HG03378 (cell line): Measurements from ENCODE around the gene B4GALT5.
A peak's percentile ranks its signal among the peaks of the same experiment; 100 is the strongest.
"Not testable (repeated sequence)": the region's sequence is repeated elsewhere in the genome, so short reads cannot be mapped to it uniquely, and the experiment has no call there.

Experiments
- ATAC-seq: cut with Tn5 transposase; IDR thresholded peaks from one replicate; pipeline ENCODE4 v1.9.1; 2021; ENCODE audit warnings: mild to moderate bottlenecking, moderate library complexity; ENCODE audit not compliant: unreplicated experiment

Gene B4GALT5

DNA sequence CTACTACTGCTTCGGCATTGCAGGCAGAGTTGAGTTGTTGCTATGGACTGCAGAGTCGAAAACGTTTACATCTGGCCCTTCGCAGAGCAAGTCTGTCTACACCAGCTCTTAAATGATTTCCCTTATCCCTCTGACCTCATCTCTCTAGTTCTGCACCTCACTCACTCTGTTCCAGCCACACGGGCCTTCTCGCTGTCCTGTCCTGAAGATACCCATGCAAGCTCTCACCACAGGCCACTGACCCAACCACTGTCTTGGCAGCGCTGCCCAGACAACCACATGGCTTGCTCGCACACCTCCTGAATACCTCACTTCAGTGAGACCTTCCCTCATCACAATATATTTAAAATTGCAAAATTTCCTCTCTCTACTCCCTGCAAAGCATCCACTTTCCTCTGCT, 31.4 kb downstream of the B4GALT5 start:
- no peak for ATAC-seq

DNA sequence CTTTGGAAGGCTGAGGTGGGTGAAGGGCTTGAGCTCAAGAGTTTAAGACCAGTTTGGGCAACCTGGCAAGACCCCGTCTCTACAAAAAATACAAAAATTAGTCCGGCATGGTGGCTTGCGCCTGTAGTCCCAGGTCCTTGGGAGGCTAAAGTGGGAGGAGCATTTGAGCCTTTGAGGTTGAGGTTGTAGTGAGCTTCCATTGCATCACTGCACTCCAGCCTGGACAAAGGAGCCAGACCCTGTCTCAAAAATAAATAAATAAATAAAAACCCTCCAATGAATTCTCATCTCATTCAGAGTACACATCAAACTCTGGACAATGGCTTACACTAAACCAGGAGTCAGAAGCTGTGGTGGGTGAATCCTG, 31.8 kb downstream of the B4GALT5 start:
- no peak for ATAC-seq

DNA sequence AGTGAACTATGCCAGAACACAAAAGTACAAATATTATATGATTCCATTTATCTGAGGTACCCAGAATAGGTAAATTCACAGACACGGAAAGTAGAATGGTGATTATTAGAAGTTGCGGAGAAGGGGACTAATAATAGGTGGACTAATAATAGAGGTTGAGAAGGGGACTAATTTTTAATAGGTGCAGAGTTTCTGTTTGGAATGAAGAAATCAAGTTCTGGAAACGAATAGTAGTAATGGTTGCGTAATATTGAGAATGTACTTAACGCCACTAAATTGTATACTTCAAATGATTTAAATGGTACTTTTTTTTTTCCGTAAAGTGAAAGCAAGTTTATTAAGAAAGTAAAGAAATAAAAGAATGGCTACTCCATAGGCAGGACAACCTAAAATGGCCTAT, 33.2 kb downstream of the B4GALT5 start:
- no peak for ATAC-seq

DNA sequence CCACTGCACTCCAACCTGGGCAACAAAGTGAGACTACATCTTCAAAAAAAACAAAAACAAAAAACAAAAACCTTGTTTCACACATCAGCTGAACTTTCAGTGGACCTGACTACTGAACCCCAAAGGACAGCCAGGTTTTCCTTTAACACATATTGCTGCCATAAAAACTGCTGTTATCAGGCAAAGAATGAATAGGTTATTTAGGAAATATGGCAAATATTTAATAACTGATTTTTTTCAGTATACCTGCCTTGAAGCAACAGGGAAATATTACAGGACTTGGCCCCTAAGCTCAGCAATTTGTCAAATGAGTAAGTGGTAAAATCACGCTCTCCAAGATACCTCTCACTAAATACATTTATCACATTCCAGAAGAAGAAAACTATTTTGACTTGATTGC, 34.0 kb downstream of the B4GALT5 start:
- no peak for ATAC-seq

DNA sequence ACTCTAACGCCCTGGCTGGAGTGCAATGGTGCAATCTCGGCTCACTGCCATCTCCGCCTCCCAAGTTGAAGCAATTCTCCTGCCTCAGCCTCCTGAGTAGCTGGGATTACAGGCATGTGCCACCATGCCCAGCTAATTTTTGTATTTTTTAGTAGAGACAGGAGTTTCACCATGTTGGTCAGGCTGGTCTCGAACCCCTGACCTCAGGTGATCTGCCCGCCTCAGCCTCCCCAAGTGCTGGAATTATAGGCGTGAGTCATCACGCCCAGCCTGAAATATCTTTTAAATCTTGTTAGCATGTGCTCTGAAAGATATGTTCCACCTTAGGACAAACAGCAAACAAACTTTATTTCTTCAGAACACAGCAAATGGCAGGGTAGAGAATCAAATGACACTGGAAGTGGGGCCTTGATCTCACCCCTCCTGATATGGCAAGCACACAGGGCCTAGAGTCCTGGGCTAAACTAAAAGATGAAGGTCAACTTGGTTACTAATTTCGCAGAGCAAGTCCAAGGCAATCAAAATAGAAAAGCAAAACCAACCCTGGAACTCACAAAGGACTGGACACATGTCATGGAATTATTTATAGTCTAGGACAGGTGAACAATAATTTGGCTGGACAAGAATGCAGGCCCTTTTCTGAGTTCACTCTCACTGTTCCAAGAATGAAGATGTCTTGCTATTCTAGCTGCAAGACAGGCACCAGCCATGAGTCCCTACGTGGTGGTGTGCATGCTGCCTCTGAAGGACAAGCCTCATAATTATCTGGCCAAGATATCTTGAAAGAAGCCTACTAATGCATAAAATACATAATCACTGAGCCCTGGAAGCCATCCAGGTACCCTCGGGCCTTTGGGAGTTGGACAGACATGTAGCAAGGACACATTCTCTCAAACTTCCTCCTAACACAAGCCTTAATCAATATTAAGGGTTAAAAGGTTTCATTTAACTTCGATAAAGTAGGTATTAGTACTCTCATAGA, 35.6 kb downstream of the B4GALT5 start:
- no peak for ATAC-seq

DNA sequence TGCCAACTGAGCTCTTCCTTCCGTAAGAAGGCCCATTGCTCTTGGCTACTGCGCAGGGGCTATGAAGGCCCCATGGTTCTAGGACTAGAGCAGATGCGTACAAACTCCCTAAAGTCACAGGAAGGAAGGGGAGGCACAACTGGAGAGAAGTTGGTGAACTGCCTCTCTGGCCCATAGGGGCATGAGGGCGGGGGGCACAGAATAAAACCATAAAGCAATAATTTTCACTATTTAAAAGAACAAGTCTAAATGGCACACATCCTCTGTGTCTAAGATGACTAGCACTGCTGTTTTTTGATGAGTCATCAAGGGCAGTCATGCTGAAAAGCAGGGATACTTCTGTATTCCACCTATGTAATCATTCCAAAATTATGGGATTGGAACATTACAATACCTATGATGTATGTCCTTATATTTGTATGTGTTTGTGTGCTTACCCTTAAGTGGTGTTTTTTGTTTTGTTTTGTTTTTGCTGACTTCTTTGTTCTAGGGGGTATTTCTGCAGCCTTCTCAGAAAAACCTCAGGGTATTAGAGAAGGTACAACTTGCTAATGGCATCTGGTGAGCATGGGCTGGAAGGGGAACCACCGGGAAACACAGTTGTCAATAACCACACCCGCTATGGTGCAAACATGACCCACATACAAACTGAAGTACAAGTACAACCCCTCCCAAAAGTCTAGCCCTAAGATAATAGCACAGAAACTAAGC, 36.9 kb downstream of the B4GALT5 start:
- peak; percentile 33 for ATAC-seq

DNA sequence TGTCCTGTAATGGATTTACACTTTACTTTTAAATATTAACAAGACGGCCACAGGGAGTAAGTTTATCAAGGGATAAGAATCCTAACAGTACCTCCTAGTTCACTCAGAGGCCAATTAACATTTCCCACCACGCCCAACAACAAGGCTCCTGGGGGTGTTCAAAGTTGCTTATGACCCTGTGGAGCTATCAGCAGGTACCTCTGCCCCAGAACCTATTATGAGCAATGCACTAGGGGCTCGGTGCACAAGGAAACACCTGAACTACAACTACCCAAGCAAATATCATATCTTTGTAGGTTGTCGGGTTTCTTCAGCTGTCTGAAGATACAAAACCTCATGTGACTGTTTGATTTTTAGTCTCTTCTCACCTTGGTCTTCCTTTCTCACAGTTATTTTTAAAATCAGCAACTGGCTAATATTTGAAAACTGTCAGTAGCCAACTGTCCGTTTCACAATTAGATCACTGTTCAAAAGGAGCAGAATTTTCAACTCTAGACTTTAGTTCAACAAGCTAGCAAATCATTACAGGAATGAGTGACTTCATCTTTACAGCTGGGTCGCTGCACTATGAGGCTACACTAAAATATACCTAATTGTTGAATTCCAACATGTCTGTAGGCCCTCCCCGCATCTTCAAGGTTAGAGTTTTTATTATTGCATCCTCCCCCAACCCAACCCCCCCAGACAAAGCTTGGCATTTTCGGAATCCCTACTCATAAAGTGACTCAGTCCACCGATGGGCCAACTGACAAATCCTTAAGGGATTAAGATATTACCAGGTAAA, 38.1 kb downstream of the B4GALT5 start:
- ATAC-seq: peak; percentile 46

DNA sequence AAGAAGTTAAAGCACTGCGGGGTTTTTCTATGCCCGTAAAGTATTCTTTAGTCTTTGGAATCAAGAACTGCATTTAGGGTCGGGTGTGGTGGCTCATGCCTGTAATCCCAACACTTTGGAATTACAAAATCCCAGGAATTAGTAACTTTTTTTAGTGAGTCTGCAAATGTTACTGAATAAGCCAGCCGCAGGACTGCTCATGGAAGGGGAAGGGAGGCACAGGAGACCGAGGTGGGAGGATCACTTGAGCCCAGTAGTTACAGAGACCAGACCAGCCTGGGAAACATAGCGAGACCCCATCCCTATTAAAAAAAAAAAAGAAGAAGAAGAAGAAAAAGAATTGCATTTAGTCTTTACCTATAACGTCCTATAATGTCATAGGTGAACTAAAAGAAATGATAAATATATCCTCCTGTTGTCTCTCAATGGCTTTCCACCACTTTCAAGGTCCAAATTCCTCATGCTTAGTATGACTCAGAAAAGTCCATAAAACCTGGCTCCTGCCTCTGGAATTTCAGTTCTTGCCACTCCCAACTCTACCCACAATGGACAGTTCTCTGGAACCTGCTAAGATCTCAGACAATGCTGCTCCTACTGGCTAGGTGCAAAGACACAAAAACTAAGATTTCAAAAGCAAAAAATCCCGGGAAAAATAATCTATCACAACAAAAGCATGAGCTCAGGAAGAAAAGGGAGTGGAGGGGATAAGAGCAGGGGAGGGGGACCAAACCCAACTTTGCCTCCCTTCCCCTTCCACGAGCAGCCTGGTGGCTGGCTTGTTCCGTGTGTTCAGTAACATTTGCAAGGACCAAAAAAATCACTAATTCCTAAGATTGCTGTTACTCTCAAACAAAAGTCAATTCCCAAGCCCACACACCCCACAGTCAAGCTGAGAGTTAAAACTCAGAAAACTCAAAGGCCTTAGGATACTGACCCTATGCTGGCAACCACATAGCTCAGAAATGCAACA, 39.0 kb downstream of the B4GALT5 start:
- ATAC-seq: no peak

DNA sequence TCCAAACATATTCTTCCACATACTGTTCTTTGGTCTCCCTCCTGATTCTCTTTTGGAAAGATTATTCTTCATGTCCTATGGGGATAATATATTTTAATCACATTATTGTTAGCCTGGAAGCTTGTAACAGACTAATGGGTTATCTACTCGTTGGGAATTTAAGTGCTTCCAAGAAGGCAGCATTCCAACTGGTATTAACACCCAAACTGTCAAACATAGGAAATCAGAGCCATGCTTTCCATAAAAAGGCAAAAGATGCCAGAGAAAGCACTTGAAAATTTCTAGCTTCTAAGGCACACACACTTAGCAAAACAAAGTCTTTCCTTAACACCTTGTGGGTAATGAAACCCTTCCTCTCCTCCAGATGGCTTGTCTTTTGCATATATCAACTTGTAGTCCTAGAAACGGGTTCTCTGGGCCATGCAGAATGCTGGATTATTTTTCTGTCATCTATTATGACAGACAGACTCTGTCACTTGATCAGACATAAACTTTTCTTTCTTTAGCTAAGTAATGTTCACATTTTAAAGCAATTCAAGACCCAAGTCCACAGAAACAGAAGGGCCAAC, 41.5 kb downstream of the B4GALT5 start:
- ATAC-seq: no peak

DNA sequence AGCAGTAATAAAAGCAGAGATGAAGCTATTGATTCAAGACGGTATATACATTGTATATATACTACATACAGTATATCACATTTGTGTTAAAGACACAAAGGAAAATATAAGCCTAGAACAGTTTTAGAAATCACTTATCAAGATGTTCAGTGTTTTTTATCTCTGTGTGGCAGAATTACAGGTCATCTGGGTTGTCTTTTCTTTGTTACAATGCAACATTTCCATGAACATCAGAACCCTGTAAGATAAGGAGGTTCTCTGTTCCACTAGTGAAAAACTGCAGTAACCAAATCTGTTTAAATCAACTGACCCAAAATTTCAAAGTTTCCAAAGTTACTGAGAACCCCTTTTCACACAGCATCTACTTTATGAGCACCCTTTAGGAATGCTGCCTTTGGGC, 42.2 kb downstream of the B4GALT5 start:
- ATAC-seq: no peak

DNA sequence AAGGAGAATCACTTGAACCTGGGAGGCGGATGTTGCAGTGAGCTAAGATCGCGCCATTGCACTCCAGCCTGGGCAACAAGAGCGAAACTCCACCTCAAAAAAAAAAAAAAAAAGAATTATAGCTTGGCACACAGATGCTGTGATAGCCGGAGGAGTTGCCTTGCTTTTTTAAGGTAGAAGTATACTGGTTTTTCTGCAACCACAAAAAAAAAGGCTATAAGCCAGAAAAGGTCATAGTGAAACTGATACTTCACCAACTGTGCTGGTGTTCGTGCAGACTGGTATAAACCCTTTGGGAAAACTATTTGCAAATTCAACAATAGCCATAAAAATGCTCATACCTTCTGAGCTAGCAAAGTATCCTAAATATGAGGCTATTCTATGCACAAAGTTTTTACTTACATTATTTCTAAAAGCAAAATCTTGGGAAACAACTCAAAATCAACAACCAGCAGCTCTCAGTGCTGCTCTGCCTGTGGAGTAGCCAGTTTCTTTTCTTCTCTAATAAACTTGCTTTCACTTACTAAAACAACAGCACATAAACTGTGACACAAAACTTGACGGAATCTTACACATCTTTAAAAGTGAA, 44.0 kb downstream of the B4GALT5 start:
- ATAC-seq: peak; percentile 62

DNA sequence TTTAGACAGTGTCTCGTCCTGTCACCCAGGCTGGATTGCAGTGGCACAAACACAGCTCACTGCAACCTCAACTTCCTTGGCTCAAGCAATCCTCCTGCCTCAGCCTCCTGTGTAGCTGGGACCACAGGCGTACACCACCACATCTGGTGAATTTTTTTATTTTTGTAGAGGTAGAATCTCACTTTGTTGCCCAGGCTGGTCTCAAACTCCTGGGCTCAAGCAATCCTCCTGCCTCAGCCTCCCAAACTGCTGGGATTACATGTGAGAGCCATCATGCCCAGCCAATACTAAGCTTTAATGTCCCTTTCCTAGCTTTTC, 44.8 kb downstream of the B4GALT5 start:
- not testable (repeated sequence) for ATAC-seq

DNA sequence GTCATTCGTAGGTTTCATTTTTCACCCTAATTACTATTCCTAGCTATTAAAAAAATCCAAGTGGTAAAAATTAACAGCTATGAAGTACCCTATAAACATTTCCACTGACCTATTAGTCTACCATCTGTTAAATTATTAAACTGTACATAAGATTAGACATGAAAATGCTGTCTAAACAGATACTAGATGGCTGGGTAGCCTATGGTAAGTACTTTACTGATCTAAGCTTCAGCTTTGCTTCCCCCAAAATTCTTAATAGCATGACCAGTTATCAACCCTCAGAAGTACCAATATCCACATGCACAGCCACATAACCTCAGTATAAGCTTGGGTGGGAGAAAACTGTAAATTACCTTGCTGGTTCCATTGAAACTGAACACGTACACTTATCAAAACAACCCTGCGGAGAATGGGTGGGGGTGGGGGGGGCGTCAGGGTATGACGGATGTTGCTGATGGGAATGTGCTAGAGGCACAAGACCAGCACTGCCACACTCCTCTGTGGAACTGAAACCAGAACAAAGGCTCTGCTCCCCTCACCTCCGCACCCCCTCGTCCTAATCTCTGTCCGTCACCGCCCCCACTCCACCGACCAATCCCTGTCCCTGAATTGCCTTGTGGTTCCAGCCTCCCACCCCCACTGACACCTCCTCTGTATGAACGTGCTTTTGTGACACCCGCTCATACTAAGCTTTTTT, 45.3 kb downstream of the B4GALT5 start:
- peak; percentile 50 for ATAC-seq

DNA sequence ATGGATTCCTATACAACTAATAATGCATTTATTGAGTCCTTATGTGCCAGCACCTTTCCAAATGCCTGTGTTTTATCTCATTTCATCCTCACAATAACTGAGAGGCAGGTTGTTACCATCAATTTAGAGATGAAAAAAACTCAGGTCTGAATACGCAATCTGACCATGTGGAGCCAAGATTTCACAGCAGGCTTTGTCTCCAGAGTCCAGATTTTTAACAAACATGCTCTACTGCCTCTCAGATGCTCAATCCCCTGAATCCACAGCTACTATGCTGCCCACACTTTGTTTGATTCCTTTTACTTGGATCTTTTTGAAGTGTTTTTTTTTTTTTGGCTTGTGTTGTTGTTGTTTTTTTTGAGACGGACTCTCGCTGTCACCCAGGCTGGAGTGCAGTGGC, 46.8 kb downstream of the B4GALT5 start:
- ATAC-seq: no peak

DNA sequence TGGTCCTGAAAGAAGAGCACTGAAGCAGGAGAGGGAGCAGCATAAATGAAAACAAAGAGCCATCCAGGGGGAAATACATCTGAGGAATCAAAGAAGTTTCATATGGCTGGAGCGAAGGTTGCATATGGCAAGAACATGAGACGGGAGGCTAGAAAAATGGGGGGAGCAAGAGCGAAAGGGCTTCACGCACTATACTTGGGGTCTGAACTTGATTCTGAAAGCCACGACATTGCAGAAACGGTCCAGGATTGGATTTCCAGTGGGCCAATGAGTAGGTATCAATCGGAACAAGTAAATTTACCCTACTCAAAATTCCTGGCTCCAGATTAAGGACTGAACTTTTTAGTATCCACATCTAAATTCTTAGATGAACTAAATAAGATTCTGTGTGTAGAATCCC, 47.9 kb downstream of the B4GALT5 start:
- no peak for ATAC-seq

DNA sequence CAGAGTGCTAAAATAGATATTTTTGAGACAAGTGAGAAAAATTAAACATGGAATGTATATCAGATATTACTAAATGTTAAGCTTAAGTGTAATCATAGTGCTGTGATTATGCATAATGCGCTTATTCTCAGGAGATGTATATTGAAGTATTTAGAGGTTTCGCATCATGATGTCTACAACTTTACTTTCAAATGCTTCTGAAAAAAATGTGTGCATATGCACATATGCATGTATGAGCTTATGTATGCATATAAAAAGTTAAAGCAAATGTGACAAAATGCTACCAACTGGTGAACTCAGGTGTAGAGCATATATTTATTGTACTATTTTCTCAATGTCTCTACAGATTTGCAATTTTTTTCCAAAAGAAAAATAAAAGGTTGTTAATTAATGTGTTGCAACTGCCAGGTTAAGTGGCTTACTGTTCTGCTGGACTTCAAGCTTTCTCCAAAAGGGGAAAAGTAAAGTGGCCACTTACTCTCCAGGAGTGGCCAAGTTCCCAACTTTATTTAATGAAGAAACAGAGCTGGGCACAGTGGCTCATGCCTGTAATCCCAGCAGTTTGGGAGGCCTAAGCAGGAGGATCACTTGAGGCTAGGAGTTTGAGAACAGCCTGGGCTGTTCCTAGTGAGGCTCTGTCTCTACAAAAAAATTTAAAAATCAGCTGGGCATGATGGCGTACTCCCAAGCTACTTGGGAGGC, 48.9 kb downstream of the B4GALT5 start:
- ATAC-seq: no peak

DNA sequence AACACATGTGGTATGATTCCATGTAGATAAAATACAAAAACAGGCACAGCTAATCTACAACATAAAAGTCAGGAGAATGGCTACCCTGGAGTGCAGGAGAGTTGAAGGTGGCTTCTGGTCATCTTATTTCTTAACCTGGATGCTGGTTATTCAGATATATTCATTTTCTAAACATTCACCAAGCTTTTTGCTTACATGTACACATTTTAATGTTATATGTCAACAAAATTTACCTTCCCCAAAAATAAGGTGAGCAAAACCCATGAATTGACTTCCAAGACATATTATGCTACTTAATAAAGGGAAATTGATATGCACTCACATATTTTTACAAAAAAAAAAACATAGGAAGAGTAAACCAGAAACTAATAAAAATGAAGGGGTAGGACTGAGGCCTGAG, 50.6 kb downstream of the B4GALT5 start:
- ATAC-seq: no peak

DNA sequence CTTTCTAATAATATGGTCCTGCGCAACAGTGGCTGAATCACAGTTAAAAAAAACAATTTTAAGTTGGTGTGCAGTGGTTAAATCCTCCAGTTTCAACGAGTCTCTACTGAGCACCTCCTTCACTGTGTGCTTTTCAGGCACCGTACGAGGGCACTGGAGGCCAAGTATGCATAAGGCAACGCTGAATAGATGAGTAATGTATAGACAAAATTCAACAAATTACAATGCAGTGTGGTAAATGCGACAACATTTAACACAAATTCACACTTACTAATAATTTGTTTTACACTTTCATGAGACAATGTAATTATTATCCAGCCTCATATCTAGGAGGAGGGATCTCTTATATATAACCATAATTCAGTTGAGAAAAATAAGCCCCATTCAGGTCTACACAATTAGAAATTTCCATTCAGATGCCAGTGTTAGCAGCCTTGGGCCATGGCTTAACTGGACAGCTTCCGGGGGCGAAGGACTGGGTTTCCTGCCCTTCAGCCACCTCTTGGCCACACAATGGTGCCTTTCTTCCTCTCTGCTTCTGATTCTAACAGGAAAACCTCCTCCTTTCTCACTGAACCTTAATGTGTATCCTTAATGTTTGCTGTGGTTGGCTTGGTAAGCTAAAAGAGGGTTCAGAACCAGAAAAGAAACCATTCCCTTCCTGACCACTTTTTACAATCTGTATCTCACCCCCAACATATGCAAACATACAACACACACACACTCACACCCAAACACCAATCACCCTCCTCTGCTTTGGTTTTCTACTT, 51.9 kb downstream of the B4GALT5 start:
- no peak for ATAC-seq
